Muscle of leg (tissue), 11 donors: ENCODE measurements around the gene FRY. TPM values are rescaled to one million over a fixed set of nuclear protein-coding genes. Genes with fewer than 3 reads are reported as not detected.
A peak's percentile ranks its signal among the peaks of the same experiment; 100 is the strongest.

Source experiments
- DNase-seq: peaks from one replicate; pipeline ENCODE4 v3.0.0; 2013
- H3K27ac ChIP-seq: one replicate; pipeline ENCODE4 v1.5.1; 2013; ENCODE audit warnings: mild to moderate bottlenecking, low read length, control low read depth
- H3K27me3 ChIP-seq: one replicate; pipeline ENCODE4 v1.6.1; 2013; ENCODE audit warnings: low read length; ENCODE audit not compliant: control insufficient read depth, insufficient read depth
- H3K36me3 ChIP-seq: one replicate; pipeline ENCODE4 v1.6.1; 2013; ENCODE audit warnings: low read length; ENCODE audit not compliant: control insufficient read depth, insufficient read depth
- H3K4me1 ChIP-seq: one replicate; pipeline ENCODE4 v1.6.1; 2013; ENCODE audit warnings: low read length; ENCODE audit not compliant: control insufficient read depth, insufficient read depth
- H3K4me3 ChIP-seq: one replicate; pipeline ENCODE4 v1.5.1; 2013; ENCODE audit warnings: low read length, control low read depth
- H3K9me3 ChIP-seq: replicated peaks from 2 replicates; pipeline ENCODE4 v1.6.1; 2013; ENCODE audit warnings: low read depth, low read length; ENCODE audit not compliant: control insufficient read depth
- WGBS: methylation state at CpG from one replicate; pipeline ENCODE4 v1.1.5; 2013; ENCODE audit warnings: missing lambda C conversion rate; ENCODE audit not compliant: insufficient coverage; 5-methylcytosine and 5-hydroxymethylcytosine counted together
- polyA plus RNA-seq, 8 donors: library from polyadenylated mRNA; unstranded; fragments of 120-200 nt; gene quantifications; one replicate each; pipeline versions ENCODE4 v1.2.1 to v1.2.3, GENCODE V29; 2013; ENCODE audit warnings: inconsistent platforms in 1 of 8, low replicate concordance in 1 of 8; ENCODE audit not compliant: insufficient read length in 8 of 8, insufficient read depth in 1 of 8
- total RNA-seq: library from RNA; stranded (reverse); fragments of 120-200 nt; gene quantifications from one replicate; pipeline ENCODE4 v1.2.4, GENCODE V29; 2013

FRY gene
- total and polyA plus RNA-seq, 9 donors = 37.7 to 63.5 (median 47.3) TPM

DNA sequence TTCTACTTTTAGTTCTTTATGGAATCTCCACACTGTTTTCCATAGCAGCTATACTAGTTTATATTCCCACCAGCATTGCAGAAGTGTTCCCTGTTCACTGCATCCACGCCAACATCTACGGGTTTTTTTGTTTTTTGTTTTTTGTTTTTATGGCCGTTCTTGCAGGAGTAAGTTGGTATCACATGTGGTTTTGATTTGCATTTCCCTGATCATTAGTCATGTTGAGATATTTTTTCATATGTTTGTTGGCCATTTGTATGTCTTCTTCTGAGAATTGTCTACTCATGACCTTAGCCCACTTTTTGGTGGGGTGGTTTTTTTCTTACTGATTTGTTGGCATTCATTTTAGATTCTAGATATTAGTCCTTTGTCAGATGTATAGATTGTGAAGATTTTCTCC is 89.7 kb downstream of the FRY start:
- WGBS = no CpG with 5 or more reads among the region's 3 CpGs
- H3K27me3 ChIP-seq = no peaks in the 10 kb centered on the region
- no peak overlapping the region for H3K4me3 ChIP-seq
- H3K4me1 ChIP-seq = peaks cover 2% of the 10 kb centered on the region
- peaks cover 2% of the 10 kb centered on the region for H3K9me3 ChIP-seq
- peaks cover 6% of the 10 kb centered on the region for H3K36me3 ChIP-seq
- H3K27ac ChIP-seq = no peak overlapping the region
- DNase-seq = no peak

DNA sequence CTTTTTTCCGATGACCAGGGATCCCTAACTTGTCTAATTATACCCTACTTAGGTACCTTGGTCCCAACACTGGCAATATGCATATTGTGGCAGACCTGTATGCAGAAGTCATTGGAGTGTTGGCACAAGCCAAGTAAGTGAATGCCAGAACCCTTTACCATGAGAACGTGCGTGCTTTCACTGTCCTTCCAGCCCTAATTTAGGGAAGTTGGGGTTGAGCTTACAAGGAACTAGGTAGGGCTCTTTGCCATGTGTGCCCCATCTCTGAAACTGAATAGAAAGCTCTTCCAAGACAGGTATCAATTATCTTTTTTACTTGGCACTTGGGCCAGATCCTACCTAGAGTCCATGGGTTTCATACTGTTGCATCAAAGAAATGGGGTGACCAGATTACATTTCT is 93.2 kb downstream of the FRY start:
- no peak overlapping the region for H3K4me3 ChIP-seq
- H3K27ac ChIP-seq = peak overlapping the region; percentile 25
- H3K4me1 ChIP-seq = peaks cover 2% of the 10 kb centered on the region
- peaks cover 3% of the 10 kb centered on the region for H3K36me3 ChIP-seq
- WGBS = 90% methylated on average over 2 of the region's 3 CpGs
- no peaks in the 10 kb centered on the region for H3K27me3 ChIP-seq
- DNase-seq = no peak
- peaks cover 2% of the 10 kb centered on the region for H3K9me3 ChIP-seq

DNA sequence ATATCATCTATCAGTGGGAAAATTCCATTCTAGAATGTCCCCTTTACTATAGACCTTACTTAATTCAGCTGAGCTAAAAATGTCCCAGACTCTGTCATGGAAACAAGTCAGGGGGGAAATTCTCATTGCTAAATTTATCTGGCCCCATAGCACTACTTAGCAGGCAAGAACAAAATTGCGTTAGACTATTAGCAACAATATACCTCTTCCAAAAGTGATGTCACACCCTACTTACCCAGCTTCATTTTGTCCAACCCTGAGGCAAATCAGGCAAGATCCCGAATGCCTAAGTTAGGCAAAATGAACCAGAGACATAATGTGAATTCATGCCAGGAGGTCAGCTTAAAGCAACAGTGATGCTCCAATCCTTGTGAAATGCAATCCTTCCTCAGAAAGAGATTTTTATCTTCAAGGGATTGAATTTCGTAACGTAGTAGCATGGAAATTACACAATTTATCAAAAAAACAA is 93.7 kb downstream of the FRY start:
- Histone ChIP-seq H3K9me3 (peaks cover 2% of the 10 kb centered on the region), H3K27ac (peak overlapping the region; percentile 35), H3K27me3 (no peaks in the 10 kb centered on the region), H3K36me3 (peaks cover 3% of the 10 kb centered on the region), H3K4me3 (no peak overlapping the region), H3K4me1 (peaks cover 2% of the 10 kb centered on the region)
- WGBS = 70% methylated on average over 2 of the region's 4 CpGs
- DNase-seq = peak; percentile 53

DNA sequence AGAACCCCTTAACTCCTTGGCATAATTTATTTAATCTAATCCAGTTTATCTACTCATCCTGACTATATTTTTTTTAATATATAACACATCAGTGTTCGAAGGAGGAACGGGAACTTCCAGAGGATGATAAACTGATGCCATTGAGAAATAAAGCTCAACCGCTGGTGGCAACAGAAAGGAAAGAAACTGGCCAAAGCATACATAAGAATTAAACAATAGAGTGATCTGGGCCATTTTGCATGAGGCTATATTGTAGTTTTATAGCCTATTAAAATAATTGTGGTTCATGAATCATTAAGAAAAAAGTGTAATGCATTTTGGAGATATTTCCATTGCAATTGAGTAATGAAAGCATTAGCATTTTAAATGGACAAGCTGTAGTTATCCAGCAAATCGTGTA is 94.2 kb downstream of the FRY start:
- no CpG with 5 or more reads among the region's 4 CpGs for WGBS
- no peak overlapping the region for H3K4me3 ChIP-seq
- H3K27ac ChIP-seq = peak overlapping the region; percentile 35
- peaks cover 2% of the 10 kb centered on the region for H3K9me3 ChIP-seq
- H3K27me3 ChIP-seq = no peaks in the 10 kb centered on the region
- peaks cover 3% of the 10 kb centered on the region for H3K36me3 ChIP-seq
- H3K4me1 ChIP-seq = peaks cover 2% of the 10 kb centered on the region
- DNase-seq = no peak

DNA sequence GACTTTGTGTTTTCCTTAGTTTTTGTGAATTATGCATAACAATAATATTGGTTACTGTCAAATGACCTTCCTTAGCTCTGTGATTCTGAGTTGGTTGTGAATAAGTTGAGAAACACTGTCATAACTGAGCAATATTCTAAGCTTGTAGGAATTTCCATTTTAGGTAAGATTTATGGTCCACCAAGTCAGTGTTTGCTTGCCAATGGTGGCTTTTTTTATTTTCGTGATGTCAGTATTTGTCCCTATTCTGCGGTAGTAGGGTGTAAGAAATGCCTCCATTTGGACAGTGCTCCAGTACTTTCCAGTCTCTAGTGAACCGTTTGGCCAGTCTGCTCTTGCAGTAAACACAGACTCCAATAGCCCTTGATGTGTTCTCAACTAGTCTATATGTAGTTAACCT is 94.7 kb downstream of the FRY start:
- H3K27me3 ChIP-seq = no peaks in the 10 kb centered on the region
- H3K9me3 ChIP-seq = peaks cover 2% of the 10 kb centered on the region
- H3K27ac ChIP-seq = no peak overlapping the region
- no peak for DNase-seq
- WGBS = 83% methylated on average over 1 of the region's 3 CpGs
- H3K4me1 ChIP-seq = peaks cover 2% of the 10 kb centered on the region
- no peak overlapping the region for H3K4me3 ChIP-seq
- peaks cover 3% of the 10 kb centered on the region for H3K36me3 ChIP-seq

DNA sequence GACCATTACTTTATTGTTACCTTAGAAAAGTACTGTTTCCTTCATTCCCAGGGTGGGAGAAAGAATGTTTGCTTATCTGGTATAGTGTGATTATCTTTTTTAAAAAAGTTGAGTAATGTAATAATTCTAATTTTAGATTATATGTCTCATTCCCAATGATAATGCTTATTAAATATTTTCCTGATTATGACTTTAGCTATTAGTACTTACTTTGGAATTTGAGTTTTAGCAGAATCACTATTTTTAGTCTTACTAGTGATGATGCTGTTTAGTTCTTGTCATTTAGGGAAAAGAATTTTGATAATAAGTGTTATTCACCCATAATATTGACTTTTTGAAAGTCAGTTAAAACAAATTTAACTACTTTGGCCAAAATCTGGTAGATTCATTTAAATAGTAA is 95.2 kb downstream of the FRY start:
- Histone ChIP-seq H3K4me1 (peaks cover 2% of the 10 kb centered on the region), H3K27me3 (no peaks in the 10 kb centered on the region), H3K4me3 (no peak overlapping the region), H3K9me3 (peaks cover 2% of the 10 kb centered on the region), H3K27ac (no peak overlapping the region), H3K36me3 (peaks cover 3% of the 10 kb centered on the region)
- no peak for DNase-seq

DNA sequence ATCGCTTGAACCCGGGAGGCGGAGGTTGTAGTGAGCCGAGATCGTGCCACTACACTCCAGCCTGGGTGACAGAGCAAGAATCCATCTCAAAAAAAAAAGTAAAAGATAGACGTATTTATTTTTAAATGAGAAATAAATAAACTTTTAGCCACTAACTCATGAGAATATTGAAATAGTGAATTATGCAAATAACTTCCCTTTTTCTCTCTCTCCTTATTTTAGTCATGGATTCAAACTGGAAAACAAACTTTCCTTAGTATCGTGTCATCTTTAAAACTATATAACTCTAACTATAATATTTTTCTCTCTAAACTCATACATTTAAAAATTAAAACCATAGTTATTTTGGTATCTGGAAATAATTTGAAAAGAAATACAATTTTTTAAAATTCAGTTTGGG is 96.1 kb downstream of the FRY start:
- no peak for DNase-seq
- no peak overlapping the region for H3K4me3 ChIP-seq
- peaks cover 2% of the 10 kb centered on the region for H3K9me3 ChIP-seq
- no peak overlapping the region for H3K27ac ChIP-seq
- no peaks in the 10 kb centered on the region for H3K27me3 ChIP-seq
- peaks cover 3% of the 10 kb centered on the region for H3K36me3 ChIP-seq
- peaks cover 2% of the 10 kb centered on the region for H3K4me1 ChIP-seq
- no CpG with 5 or more reads among the region's 7 CpGs for WGBS

DNA sequence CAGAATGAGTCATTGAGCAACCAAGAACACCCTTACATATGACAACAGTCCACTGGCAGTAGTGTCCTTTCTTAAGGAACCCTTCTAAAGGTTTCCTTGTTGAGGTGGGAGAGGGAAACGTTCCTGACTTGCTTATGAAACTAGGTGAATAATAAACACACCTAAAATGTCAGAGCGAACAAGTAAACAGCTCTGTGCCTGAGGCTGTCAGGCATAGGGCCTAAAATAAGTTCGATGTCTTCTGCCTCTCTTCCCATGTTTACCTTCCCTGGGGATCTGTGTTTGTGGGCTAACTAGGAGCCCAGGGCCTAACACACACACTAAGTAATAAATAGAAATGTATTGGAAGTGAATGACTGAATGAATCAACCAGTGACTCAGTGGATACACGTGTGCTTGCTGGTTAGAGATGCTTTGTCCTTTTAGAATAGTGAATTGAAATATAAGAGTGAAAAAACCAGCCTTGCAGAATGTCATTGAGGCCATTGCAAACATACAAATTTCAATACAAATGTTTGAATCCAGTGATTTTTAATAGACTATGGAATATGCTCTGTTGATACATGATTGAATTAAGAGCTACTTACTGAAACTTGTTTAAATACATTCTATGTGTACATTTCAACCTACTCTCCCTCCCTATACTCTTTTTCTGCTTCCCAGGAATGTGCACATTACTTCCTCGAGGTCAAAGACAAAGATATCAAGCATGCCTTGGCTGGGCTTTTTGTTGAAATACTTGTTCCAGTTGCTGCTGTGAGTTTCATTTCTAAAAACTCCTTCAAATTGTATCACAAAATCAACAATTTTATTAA is 102.9 kb downstream of the FRY start:
- H3K9me3 ChIP-seq = no peaks in the 10 kb centered on the region
- peaks cover 4% of the 10 kb centered on the region for H3K4me1 ChIP-seq
- DNase-seq = no peak
- no CpG with 5 or more reads among the region's 5 CpGs for WGBS
- no peak overlapping the region for H3K27ac ChIP-seq
- H3K36me3 ChIP-seq = no peaks in the 10 kb centered on the region
- H3K27me3 ChIP-seq = no peaks in the 10 kb centered on the region
- no peak overlapping the region for H3K4me3 ChIP-seq

DNA sequence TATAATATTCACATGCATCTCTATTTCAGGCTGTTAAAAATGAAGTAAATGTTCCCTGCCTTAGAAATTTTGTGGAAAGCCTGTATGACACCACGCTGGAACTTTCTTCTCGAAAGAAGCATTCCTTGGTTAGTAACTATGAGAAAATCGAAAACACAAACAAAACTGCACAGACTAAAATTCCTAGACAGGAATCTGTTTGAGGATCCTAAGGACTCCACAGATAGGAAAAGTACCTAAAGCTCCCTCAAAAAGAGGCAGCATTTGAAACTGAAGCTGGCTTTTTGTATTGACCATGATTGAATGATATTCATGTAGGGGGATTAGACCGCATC is 103.4 kb downstream of the FRY start:
- H3K36me3 ChIP-seq = no peaks in the 10 kb centered on the region
- no CpG with 5 or more reads among the region's 4 CpGs for WGBS
- no peaks in the 10 kb centered on the region for H3K9me3 ChIP-seq
- DNase-seq = no peak
- no peaks in the 10 kb centered on the region for H3K27me3 ChIP-seq
- no peak overlapping the region for H3K4me3 ChIP-seq
- no peak overlapping the region for H3K27ac ChIP-seq
- H3K4me1 ChIP-seq = peaks cover 4% of the 10 kb centered on the region

DNA sequence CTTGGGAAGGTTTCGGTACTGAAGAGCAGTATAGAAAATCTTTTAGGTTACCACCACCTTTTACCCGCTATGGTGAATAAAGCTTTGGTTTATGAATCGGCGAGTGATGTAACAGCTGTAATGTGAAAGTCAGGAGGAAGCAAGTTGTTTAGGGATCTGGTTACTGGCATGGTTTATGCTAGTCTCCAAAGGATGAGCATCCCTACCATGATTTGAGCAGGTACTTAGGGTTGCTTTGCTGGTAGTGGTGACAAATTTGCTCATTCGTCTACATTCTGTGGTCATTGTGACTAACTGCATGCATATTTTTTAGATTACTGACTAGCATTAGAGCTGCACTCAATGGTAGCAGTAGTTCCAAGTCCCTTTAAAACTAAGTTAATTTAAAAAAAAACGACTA is 104.1 kb downstream of the FRY start:
- H3K27ac ChIP-seq = no peak overlapping the region

DNA sequence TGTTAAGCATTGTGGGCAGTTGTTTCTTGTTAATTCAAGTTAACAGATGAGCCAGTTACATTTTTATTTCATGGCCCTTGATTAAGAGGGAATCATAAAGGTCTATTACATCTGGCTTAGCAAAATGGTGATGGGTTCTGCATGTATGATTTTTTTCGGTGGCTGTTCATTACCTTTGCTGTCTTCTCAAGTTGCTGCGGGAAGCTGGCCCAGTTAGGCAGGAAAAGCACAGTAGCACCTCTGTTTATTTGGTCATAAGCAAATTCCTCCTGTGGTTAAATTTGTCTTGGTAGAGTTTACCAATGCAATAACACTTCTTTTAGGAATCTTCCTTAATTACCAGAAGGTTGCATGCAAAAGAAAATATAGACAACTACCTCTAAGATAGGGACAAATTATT is 104.5 kb downstream of the FRY start:
- Histone ChIP-seq H3K36me3 (no peaks in the 10 kb centered on the region), H3K9me3 (no peaks in the 10 kb centered on the region), H3K27ac (no peak overlapping the region), H3K4me3 (no peak overlapping the region), H3K4me1 (peaks cover 4% of the 10 kb centered on the region), H3K27me3 (no peaks in the 10 kb centered on the region)
- WGBS = no CpG with 5 or more reads among the region's 2 CpGs
- DNase-seq = no peak

More for the DNA sequence above, 104.1 kb downstream of the FRY start:
- H3K4me1 ChIP-seq = peaks cover 4% of the 10 kb centered on the region
- no peaks in the 10 kb centered on the region for H3K9me3 ChIP-seq
- DNase-seq = no peak
- no peak overlapping the region for H3K4me3 ChIP-seq
- WGBS = 60% methylated on average over 2 of the region's 6 CpGs
- H3K27me3 ChIP-seq = no peaks in the 10 kb centered on the region
- H3K36me3 ChIP-seq = no peaks in the 10 kb centered on the region
